T1000 (cell line): ENCODE data around the gene ZDHHC22.
"Not testable (repeated sequence)": the region's sequence is repeated elsewhere in the genome, so short reads cannot be mapped to it uniquely, and the experiment has no call there.

Source experiments
- DNase-seq: peaks from one replicate; lab custom pipeline; 2025; ENCODE audit warnings: mixed read lengths; lab: John Stamatoyannopoulos, UW

The ZDHHC22 gene

GRCh38 chr14:77141214-77142004 lies at the start of gene ZDHHC22:
TSS of gene ZDHHC22 (minus strand) at chr14:77141791. CDS start at chr14:77139738, 2,053 bp downstream.
- no peak for DNase-seq

- no peak for DNase-seq
These were observed 49.4 kb upstream of the ZDHHC22 start for GRCh38 chr14:77190977-77191376.

GRCh38 chr14:77189479-77189878 lies 47.9 kb upstream of the ZDHHC22 start:
- DNase-seq: no peak

GRCh38 chr14:77187649-77188012 lies 46.0 kb upstream of the ZDHHC22 start:
- no peak for DNase-seq

DNA sequence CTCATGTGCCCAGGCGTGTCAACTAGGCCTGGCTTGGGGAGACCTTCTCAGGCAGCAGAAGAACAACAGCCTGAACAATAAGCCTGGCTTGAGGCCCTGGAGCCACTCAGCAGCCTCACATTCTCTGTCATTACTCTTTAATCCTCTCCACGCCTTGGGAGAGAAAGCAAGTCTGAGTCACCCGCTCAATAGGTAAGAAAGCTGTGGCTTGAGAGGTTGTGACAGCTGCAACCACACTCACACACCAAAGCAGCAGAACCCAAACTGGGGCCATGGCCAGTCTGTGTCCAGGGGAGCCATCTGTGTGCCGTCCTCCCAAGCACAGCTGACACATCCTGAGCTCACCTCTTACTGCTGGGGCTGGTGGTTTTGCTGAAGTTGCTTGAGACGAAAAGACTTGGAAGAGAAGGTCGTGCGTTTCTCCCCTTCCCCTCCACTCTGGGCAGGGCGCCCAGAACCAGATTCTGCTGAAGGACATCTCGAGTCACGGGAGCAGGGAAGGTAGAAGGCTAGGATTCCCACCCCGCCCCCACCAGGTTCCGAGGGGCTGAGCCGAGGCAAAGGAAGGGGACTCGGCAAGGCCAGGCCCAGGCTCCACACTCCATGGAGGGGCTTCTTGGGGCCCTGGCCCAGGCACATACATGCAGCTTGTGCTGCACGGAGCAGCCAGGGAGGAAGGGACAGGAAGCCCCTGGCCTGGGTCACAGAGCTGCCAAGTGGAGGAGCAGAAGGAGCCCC lies 45.5 kb upstream of the ZDHHC22 start:
- DNase-seq: no peak

DNA sequence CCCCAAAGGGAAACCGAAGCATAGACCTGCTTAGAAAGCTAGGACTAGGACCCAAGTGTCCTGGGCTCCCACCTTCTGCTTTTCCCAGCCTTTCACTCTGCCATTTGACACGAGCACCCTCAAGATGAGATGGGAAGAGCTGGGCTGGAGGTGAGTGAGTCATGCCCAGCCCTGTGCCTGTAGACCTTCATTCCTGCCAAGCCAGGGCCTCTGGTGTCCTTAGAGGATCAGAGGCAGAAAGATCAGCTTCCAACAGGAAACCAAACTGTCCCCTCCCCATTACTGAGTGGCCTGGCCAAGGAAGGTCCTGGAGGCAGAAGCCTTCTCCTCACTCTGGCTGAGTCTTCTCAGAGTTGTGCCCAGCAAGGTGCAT lies 43.5 kb upstream of the ZDHHC22 start:
- DNase-seq: no peak

DNA sequence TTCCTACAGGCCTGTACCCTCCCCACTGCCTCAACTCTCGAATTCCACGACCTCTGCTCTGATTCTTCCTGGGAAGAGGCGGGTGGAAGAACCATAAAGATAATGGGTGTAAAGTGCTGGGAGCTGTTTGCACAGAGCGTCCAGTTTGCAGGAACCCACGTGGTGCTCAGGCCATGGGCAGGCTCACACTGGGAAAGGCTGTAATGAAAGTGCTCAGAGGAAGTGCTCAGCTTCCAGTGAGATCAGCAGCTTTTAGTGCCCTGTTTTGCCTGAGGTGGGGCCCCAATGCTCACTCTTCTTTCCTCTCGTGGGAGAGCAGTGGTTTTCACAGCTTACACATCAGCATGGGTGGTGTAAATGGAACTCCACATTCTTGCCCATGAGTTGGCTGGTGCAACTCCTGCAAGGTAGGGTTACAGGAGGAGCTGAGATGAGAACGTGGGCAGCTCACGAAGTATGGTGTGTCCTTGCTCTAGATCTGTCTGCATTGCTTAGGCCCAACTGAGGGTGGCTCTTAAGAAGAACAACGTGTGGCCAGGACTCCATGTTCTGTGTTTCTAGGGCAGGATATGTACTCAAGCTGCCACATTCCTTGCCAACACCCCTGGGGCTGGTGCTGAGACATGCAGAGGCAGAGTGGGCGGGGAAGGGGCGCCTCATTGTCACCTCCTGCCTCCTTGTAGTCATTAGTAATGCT lies 43.0 kb upstream of the ZDHHC22 start:
- no peak for DNase-seq

- DNase-seq: no peak
These were observed 42.3 kb upstream of the ZDHHC22 start for GRCh38 chr14:77183896-77184295.

DNA sequence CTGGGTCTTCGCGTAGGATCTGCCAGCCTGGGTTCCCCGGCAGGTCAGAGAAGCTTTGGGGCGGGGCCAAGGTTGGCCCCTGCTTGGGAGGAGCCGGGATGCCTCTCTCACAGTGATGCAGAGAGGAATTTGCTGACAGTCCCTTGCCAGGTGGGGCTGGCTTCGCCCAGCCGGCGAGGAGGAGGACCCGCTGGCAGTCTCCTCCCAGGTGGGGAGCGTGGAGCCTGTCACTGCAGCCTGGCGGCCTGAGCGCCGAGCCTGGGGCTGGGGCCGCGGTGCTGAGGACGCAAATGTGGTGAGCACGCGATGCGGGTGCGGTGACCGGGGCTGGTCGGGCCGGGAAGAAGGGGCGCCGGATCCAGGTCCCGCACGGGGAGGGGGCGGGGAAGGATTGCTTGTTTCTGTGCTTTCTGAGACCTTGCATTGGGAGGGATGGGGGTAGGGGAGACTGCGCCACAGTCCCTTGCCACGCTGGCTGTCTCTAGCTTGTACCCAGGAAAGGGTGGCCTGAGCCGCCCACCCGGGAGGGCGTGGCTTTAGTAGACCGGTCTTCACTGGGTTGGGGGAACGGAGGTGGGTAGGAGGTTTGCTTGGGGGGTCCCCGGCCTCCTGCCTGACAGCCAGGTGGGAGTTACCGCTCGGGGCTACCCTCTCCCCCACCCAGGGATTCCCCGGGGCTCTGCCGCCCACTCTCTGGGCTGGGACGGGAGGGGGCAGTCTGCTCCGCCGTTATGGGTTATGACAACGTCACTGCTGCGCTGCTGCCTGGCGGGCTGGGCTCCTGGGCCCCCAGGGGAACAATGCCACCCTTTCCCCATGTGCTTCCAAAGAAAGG lies 40.2 kb upstream of the ZDHHC22 start, which contains the start of gene TMEM63C:
TMEM63C (plus strand) TSS at position 196 of the 835 bp plus-strand sequence. CDS start 37,016 bp downstream, outside the sequence.
- no peak for DNase-seq

GRCh38 chr14:77180726-77181602 lies 39.4 kb upstream of the ZDHHC22 start:
- DNase-seq: no peak

- no peak for DNase-seq
These were observed 37.1 kb upstream of the ZDHHC22 start for GRCh38 chr14:77178656-77179055.

GRCh38 chr14:77177702-77178101 lies 36.1 kb upstream of the ZDHHC22 start:
- no peak for DNase-seq

DNA sequence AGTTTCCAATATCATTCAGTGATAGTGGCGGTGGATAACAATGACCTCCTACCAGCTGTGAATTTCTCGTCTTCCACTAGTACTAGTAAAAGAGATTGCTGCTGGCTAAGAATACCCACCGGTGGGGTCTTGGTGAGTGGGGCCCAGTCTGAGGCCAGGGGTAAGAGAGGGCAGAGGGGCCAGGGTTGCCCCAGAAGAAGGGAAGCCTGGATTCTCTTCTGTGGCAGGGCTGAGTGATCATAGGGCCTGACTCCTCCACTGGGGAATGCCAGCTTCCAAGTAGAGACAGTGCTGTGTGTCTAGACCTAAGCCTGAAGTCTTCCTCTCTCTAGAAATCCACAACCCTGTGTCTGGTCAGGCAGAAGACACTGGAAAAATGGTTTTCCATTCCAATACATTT lies 34.3 kb upstream of the ZDHHC22 start:
- DNase-seq: no peak

GRCh38 chr14:77173911-77174617 lies 32.5 kb upstream of the ZDHHC22 start:
- DNase-seq: not testable (repeated sequence)

GRCh38 chr14:77172916-77173315 lies 31.3 kb upstream of the ZDHHC22 start:
- no peak for DNase-seq

DNA sequence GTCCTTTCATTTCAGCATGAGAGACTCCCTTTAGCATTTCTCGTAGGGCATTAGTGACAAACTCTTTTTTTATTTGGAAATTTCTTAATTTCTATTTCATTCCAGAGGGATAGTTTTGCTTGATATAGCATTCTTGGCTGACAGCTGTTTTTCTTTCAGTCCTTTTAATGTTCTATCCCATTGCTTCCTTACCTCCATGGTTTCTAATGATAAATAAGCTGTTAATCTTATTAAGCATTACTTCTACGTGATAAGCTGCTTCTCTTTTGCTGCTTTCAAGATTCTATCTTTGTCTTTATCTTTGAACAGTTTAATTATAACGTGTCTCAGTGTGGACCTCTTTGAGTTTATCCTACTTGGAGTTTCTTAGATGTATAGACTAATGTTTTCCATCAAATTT lies 28.5 kb upstream of the ZDHHC22 start:
- no peak for DNase-seq

GRCh38 chr14:77161011-77161410 lies 19.4 kb upstream of the ZDHHC22 start:
- DNase-seq: no peak

DNA sequence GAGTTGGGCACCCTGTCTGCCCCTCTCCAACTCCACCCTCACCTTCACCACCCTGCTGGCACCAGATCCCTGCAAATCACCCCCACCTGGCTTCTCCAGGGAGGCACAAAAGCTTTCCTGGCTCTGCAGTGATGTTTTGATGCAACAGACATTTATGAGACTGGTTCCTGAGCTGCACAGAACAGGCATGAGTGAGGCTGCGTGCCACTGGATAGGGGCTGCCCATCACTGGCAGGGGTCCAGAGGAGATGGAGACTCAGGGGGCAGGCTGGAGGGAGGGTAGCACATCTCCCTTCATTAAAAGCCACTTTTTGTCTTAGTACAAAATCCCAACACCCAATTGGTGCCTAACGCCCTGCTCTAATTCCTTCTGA lies 17.3 kb upstream of the ZDHHC22 start:
- no peak for DNase-seq

- DNase-seq: no peak
These were observed 16.7 kb upstream of the ZDHHC22 start for GRCh38 chr14:77158175-77158881.

DNA sequence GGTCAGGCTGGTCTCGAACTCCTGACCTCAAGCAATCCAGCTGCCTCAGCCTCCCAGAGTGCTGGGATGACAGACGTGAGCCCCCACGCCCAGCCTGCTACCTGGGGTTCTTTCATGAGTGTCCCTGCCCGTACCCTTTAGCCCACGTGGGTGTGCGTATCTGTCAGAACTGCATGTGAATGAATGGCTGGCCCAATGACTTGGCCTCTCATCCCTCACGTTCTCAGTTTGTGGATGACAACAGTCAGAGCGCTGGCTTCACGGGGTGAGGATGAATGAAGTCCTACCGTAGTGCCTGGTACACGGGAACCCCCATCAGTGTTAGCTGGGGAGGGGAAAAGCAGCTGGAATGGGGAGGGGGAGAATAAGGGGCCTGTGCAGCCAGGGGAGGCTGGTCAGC lies 16.1 kb upstream of the ZDHHC22 start:
- no peak for DNase-seq
